ENCODE results near the gene OSBPL10. TPM values are rescaled to one million over a fixed set of nuclear protein-coding genes. Genes with fewer than 3 reads are reported as not detected.

The OSBPL10 gene
- total and polyA plus RNA-seq, 2 donors (not counting 1 experiment from before 2014, with no cell fraction given), result 88.5 to 310 TPM

DNA sequence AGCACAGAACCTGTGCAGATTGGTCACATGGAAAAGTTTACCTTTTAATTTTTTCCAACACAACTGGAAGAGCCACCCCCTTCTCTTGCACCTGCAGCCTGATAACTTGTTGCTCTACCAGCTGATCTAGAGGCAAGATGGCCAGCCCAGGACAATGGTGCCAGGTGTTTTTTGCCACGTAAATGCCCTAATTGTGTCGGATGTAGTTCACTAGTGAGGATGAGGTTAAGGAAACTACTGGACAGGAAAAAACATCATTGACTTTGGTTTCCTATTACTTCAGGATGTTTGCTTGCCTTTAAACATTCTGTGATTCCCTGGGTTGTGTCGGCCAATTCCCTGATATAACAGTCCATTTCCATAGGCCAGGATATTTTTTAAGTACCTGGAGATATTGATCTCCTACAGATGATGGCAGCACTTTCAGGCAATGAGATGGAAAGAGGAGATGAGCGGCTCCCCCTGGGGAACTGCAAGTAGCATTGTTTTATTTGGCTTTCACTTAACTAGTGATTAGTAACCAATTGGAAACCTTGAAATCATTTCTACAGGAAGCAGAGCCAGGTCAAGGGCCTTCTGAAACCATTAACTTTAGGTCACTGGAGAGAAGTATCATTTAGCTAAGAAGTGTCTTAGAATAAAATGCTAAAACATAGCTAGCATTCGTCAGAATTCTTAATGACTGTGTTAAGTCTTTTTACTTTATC, 72.5 kb downstream of the OSBPL10 start:
- H3K27me3 ChIP-seq (replicated peaks in 1 of 4; ENCODE audit: control extremely low read depth in 1 of 4, control insufficient read depth in 3 of 4, insufficient read depth in 4 of 4, low read length in 3 of 4), result no peaks in the 10 kb centered on the region
- Mint-ChIP-seq H3K27me3 (no peaks in the 10 kb centered on the region), H3K4me3 (peak overlapping the region; percentile 37), H3K9me3 (ENCODE audit: insufficient read depth) (no peaks in the 10 kb centered on the region), H3K4me1 (peaks cover 87% of the 10 kb centered on the region), H3K27ac (peak overlapping the region; percentile 73)
- ATAC-seq (ENCODE audit: low read depth), result no peak
- peaks cover 69 to 71% of the 10 kb centered on the region in 2 donors for H3K4me1 ChIP-seq (ENCODE audit: control insufficient read depth in 2 of 2, insufficient read depth in 2 of 2, low read length in 2 of 2)
- no peak overlapping the region for H3K9ac ChIP-seq (ENCODE audit: low read length)
- 80% methylated on average over 2 of the region's 5 CpGs for WGBS (ENCODE audit: insufficient coverage)
- H3K9me3 ChIP-seq (ENCODE audit: control extremely low read depth in 1 of 3, control insufficient read depth in 2 of 3, insufficient read depth in 1 of 3, low read length in 2 of 3), result no peaks in the 10 kb centered on the region
- no peak overlapping the region for H2AFZ ChIP-seq (ENCODE audit: insufficient read depth, low read depth, low read length, poor library complexity, severe bottlenecking)
- peak overlapping the region in 1 of 2 donors; percentile 7 for H3K27ac ChIP-seq (ENCODE audit: low read length in 2 of 2)
- no peak for TF ChIP-seq EZH2 (IDR thresholded peaks at IDR 0.05; ENCODE audit: borderline replicate concordance, insufficient read depth, low read depth, low read length, poor library complexity, severe bottlenecking)
- TF ChIP-seq, protein P1, sequence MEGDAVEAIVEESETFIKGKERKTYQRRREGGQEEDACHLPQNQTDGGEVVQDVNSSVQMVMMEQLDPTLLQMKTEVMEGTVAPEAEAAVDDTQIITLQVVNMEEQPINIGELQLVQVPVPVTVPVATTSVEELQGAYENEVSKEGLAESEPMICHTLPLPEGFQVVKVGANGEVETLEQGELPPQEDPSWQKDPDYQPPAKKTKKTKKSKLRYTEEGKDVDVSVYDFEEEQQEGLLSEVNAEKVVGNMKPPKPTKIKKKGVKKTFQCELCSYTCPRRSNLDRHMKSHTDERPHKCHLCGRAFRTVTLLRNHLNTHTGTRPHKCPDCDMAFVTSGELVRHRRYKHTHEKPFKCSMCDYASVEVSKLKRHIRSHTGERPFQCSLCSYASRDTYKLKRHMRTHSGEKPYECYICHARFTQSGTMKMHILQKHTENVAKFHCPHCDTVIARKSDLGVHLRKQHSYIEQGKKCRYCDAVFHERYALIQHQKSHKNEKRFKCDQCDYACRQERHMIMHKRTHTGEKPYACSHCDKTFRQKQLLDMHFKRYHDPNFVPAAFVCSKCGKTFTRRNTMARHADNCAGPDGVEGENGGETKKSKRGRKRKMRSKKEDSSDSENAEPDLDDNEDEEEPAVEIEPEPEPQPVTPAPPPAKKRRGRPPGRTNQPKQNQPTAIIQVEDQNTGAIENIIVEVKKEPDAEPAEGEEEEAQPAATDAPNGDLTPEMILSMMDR (IDR thresholded peaks at IDR 0.05), result no peak
- intact Hi-C loops (cut with micrococcal nuclease), result no loop called here
- H3K79me2 ChIP-seq (ENCODE audit: control insufficient read depth, insufficient read depth, low read length), result peaks cover 100% of the 10 kb centered on the region
- H3K36me3 ChIP-seq (replicated peaks in 1 of 2; ENCODE audit: control extremely low read depth in 1 of 2, control insufficient read depth in 1 of 2, extremely low read depth in 1 of 2, insufficient read depth in 2 of 2, low read length in 1 of 2), result peaks cover 0 to 7% of the 10 kb centered on the region in 2 experiments
- DNase-seq, result no peak
- H3K4me2 ChIP-seq (replicated peaks; ENCODE audit: low read depth, low read length, poor library complexity, severe bottlenecking), result peak overlapping the region; percentile 27
- POLR2A ChIA-PET, result no interaction called here
- no peak overlapping the region for H3K4me3 ChIP-seq (ENCODE audit: control extremely low read depth in 1 of 5, extremely low read depth in 1 of 5, insufficient read depth in 1 of 5, low read depth in 2 of 5, low read length in 4 of 5)
- peaks cover 64% of the 10 kb centered on the region for H4K20me1 ChIP-seq (ENCODE audit: control insufficient read depth, insufficient read depth, low read length, poor library complexity, severe bottlenecking)
- CTCF ChIA-PET, result interaction anchor here (0.9 to 2.1 kb wide), 2 partner anchors 9 to 230 kb away, joined by 3 to 5 read pairs; no protein-coding TSS in a partner anchor

- Histone ChIP-seq H2AFZ (ENCODE audit: insufficient read depth, low read depth, low read length, poor library complexity, severe bottlenecking) (no peak overlapping the region), H3K36me3 (replicated peaks in 1 of 2; ENCODE audit: control extremely low read depth in 1 of 2, control insufficient read depth in 1 of 2, extremely low read depth in 1 of 2, insufficient read depth in 2 of 2, low read length in 1 of 2) (peaks cover 0 to 7% of the 10 kb centered on the region in 2 experiments), H3K9ac (ENCODE audit: low read length) (no peak overlapping the region), H3K4me2 (replicated peaks; ENCODE audit: low read depth, low read length, poor library complexity, severe bottlenecking) (no peak overlapping the region), H3K4me3 (ENCODE audit: control extremely low read depth in 1 of 5, extremely low read depth in 1 of 5, insufficient read depth in 1 of 5, low read depth in 2 of 5, low read length in 4 of 5) (no peak overlapping the region), H3K27me3 (replicated peaks in 1 of 4; ENCODE audit: control extremely low read depth in 1 of 4, control insufficient read depth in 3 of 4, insufficient read depth in 4 of 4, low read length in 3 of 4) (no peaks in the 10 kb centered on the region), H3K4me1 (ENCODE audit: control insufficient read depth in 2 of 2, insufficient read depth in 2 of 2, low read length in 2 of 2) (peaks cover 84 to 90% of the 10 kb centered on the region in 2 donors), H3K9me3 (ENCODE audit: control extremely low read depth in 1 of 3, control insufficient read depth in 2 of 3, insufficient read depth in 1 of 3, low read length in 2 of 3) (no peaks in the 10 kb centered on the region), H3K27ac (ENCODE audit: low read length in 2 of 2) (peak overlapping the region in 1 of 2 donors; percentile 7), H4K20me1 (ENCODE audit: control insufficient read depth, insufficient read depth, low read length, poor library complexity, severe bottlenecking) (peaks cover 57% of the 10 kb centered on the region), H3K79me2 (ENCODE audit: control insufficient read depth, insufficient read depth, low read length) (peaks cover 98% of the 10 kb centered on the region)
- ChIA-PET CTCF (no interaction called here), POLR2A (no interaction called here)
- peak overlapping the region; percentile 65 for H3K27ac Mint-ChIP-seq
- intact Hi-C loops (cut with micrococcal nuclease), result no loop called here
- H3K4me1 Mint-ChIP-seq, result peaks cover 92% of the 10 kb centered on the region
- DNase-seq (no peak), ATAC-seq (ENCODE audit: low read depth) (no peak)
- no peaks in the 10 kb centered on the region for H3K9me3 Mint-ChIP-seq (ENCODE audit: insufficient read depth)
- no peak overlapping the region for H3K4me3 Mint-ChIP-seq
- no peak for TF ChIP-seq EZH2 (IDR thresholded peaks at IDR 0.05; ENCODE audit: borderline replicate concordance, insufficient read depth, low read depth, low read length, poor library complexity, severe bottlenecking)
- TF ChIP-seq, protein P1 (IDR thresholded peaks at IDR 0.05), result no peak
- H3K27me3 Mint-ChIP-seq, result no peaks in the 10 kb centered on the region
- WGBS (ENCODE audit: insufficient coverage), result no CpG with 5 or more reads among the region's 1 CpG
These were observed 74.9 kb downstream of the OSBPL10 start for GRCh38 chr3:31906182-31906581.

Data from B cell (primary cell).